Natural killer cell treated with Interleukin-12 subunit alpha and Interleukin-12 subunit beta and Interleukin-15 and Interleukin-18, amount 100 ng/mL, for 72 hours (primary cell): Measurements from ENCODE around the gene TCFL5. TPM values are rescaled to one million over a fixed set of nuclear protein-coding genes. Genes with fewer than 3 reads are reported as not detected.

Experiments
- ATAC-seq, 2 donors: fragments of 150-1000 bp; cut with Tn5 transposase in 1 of 2; sonication (Bioruptor Pico), chemical (Tn5 transposase) in 1 of 2; 2 replicates each; pipeline ENCODE4 v1.10.0; 2021
- DNase-seq: peaks from one replicate; pipeline ENCODE4 v3.0.0; 2022; ENCODE audit warnings: low spot score
- H3K27ac Mint-ChIP-seq, 2 donors: 1 replicate in 1 of 2; 2 replicates in 1 of 2; pipeline ENCODE4 v1.8.0; 2022; ENCODE audit warnings: mixed read lengths in 2 of 2, mild to moderate bottlenecking in 1 of 2, moderate library complexity in 1 of 2
- H3K27me3 Mint-ChIP-seq, 2 donors: 1 replicate in 1 of 2; 2 replicates in 1 of 2; pipeline ENCODE4 v1.8.0; 2022; ENCODE audit warnings: mixed read lengths in 2 of 2
- H3K36me3 Mint-ChIP-seq: one replicate; pipeline ENCODE4 v1.8.0; 2022; ENCODE audit warnings: mixed read lengths
- H3K4me1 Mint-ChIP-seq, 2 donors: 1 replicate in 1 of 2; 2 replicates in 1 of 2; pipeline ENCODE4 v1.8.0; 2022; ENCODE audit warnings: low read depth in 2 of 2, mixed read lengths in 2 of 2, mild to moderate bottlenecking in 1 of 2
- H3K4me3 Mint-ChIP-seq: one replicate; pipeline ENCODE4 v1.8.0; 2022; ENCODE audit warnings: mixed read lengths
- H3K9me3 Mint-ChIP-seq: 2 replicates; pipeline ENCODE4 v1.8.0; 2022; ENCODE audit warnings: mixed read lengths
- total RNA-seq, 2 donors: library from RNA; stranded (reverse); gene quantifications; one replicate each; pipeline ENCODE4 v1.2.3, GENCODE V29; 2022

TCFL5 gene
- total RNA-seq, 2 donors from 2014 or later, result 4.1 to 5.9 TPM

DNA sequence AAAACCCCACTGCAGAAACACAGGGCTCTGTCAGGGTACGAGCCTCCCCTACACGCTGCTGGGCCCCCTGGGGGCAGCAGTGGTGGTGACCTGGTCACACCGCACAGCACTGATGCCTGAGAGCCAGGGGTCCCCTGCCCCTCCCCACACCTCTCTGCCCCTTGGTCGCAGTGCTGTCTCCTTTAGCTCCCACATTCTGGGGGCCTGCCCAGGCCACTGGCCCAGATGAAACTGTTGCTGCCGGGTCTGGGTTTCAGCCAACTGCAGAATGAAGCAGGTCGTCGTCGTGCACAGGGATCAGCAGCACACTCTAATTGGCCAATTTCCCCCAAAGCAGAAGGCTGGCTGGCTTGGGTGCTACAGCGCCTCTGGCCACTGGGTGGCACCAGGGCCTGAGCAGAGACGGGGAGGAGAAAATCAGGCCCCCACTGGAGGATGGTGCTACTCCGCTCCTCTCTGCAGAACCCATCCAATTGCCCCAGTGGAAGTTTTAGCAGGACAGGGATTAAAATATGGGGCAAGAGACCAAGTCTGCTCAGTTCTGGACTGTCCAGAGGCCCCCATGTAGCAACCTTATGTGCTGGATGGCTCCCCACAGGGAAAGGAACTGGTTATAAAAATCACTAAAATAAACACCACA, 38.5 kb upstream of the TCFL5 start:
- Mint-ChIP-seq H3K9me3 (no peaks in the 10 kb centered on the region), H3K36me3 (peaks cover 17% of the 10 kb centered on the region), H3K4me1 (peaks cover 20 to 31% of the 10 kb centered on the region in 2 donors), H3K4me3 (no peak overlapping the region), H3K27ac (no peak overlapping the region), H3K27me3 (no peaks in the 10 kb centered on the region)
- peak; percentile 77 for DNase-seq
- ATAC-seq, result peak; percentile 88 to 89

DNA sequence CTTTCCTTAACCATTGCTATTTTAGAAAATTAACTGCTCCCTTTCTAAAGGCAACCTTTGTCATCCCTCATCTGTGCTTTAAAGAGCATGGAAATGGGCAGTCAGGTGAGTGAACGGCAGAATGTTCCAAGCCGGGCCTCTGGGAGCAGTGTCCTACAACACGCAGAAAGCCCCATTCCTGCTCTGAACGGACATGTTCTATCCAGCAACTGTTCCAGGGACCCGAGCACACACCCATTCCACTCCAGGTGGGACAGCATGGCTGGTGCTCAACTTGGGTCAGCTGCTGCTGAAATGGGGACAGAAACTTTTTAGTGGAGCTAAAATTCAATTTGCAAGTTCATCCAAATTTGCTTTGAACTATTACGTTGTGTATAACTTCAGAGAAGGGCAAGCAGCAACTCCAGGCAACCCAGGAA, 38.0 kb upstream of the TCFL5 start:
- Mint-ChIP-seq H3K27ac (no peak overlapping the region), H3K36me3 (peaks cover 14% of the 10 kb centered on the region), H3K4me1 (peaks cover 20 to 29% of the 10 kb centered on the region in 2 donors), H3K9me3 (no peaks in the 10 kb centered on the region), H3K27me3 (no peaks in the 10 kb centered on the region), H3K4me3 (no peak overlapping the region)
- ATAC-seq (no peak), DNase-seq (no peak)

DNA sequence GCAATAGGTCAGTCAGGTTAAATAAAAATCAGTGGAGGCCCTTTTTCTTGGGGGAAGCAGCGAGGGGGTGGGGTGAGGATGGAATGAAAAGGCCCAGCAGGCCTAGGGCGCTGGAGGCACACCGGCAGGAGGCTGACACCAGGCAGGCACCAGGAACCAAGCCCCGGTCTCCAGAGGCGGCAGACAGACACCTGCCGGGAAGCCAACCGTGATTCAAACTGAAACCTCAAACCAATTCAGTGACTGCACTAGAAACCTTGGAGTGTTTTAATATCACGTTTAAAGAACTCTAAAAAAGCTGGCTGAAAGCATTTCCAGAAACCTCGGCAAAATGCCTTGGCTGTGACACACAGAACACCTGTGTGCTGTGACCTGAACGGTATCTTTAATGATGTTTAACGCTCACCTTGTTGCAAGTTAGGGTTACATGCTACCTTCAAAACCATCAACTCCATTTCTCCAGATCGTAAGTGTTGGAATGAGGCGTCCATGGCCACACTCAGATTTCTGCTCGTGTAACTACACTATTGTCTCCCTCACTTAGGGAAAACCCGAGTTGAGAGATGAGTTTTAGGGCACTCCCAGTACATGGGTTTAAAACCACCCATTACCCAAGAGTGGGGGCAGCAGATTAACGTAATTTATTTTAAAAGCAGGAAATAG, 37.5 kb upstream of the TCFL5 start:
- H3K4me1 Mint-ChIP-seq, result peaks cover 20 to 29% of the 10 kb centered on the region in 2 donors
- H3K27ac Mint-ChIP-seq, result peak overlapping the region in 1 of 2 donors; percentile 41
- H3K27me3 Mint-ChIP-seq, result no peaks in the 10 kb centered on the region
- H3K36me3 Mint-ChIP-seq, result peaks cover 15% of the 10 kb centered on the region
- no peak for DNase-seq
- peak overlapping the region; percentile 69 for H3K4me3 Mint-ChIP-seq
- peak in 1 of 2 donors; percentile 59 for ATAC-seq
- H3K9me3 Mint-ChIP-seq, result no peaks in the 10 kb centered on the region

DNA sequence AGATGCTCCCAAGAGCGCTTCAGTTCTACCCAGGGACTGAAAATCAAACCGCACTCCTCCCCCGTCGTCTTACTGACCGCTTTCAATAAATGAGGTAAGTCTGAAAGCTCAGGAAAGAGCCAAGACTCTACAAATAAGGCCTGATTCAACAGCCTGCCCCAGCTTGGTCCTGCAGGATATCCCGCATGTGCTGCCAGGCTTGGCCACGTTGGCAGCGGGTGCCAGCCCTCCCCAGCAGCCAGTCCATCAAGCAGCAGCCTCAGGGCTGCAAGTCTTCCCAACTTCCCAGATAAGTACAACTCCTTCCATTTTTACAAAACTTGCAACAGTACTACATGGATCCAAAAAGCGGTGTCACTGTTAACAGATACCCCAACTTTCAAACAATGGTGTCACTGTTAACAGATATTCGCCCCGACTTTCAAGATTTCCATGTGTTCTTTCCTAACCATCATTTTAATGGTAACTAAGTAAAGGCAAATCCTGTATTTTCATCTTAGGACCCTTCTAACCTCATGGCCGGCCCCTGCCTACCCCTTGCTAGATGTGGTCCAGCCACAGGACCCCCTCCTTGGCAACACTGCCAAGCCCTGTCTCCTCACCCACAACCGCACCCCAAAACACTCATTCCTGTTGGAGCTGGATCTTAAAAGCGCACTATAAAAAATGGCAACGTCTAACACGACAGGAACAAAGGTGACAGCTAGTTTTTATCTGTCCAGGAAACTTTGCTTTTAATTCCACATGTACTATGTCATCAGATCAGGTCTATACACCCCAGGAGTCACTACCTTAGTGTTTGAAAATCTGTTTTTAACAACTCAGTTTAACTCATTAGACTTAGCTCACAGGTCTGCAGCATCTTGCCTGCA, 36.7 kb upstream of the TCFL5 start:
- Mint-ChIP-seq H3K4me1 (peaks cover 20 to 29% of the 10 kb centered on the region in 2 donors), H3K36me3 (peaks cover 14% of the 10 kb centered on the region), H3K27ac (peak overlapping the region in 1 of 2 donors; percentile 41), H3K27me3 (no peaks in the 10 kb centered on the region), H3K4me3 (no peak overlapping the region), H3K9me3 (no peaks in the 10 kb centered on the region)
- ATAC-seq, result no peak
- no peak for DNase-seq

DNA sequence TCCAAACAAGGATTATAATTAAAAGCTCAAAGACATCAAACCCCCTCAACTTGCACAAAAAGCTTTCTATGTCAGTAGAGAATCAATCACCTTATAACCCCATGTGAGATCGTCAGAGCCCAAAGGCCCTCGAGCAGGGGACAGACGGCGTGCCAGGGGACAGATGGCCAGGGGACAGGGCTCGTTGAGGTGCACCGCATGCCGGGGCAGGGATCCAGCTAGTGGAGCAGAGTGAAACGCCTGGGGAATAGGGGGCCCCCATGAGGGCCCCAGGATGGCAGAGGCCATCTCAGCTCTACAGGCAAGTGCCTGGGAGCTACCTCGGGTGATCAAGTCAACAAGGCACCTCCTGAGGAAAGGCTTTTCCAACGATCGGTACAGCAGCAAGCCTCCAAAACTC, 36.0 kb upstream of the TCFL5 start:
- no peaks in the 10 kb centered on the region for H3K27me3 Mint-ChIP-seq
- H3K36me3 Mint-ChIP-seq, result peaks cover 14% of the 10 kb centered on the region
- H3K4me3 Mint-ChIP-seq, result no peak overlapping the region
- H3K4me1 Mint-ChIP-seq, result peaks cover 20 to 29% of the 10 kb centered on the region in 2 donors
- no peaks in the 10 kb centered on the region for H3K9me3 Mint-ChIP-seq
- no peak for DNase-seq
- H3K27ac Mint-ChIP-seq, result no peak overlapping the region
- no peak for ATAC-seq

DNA sequence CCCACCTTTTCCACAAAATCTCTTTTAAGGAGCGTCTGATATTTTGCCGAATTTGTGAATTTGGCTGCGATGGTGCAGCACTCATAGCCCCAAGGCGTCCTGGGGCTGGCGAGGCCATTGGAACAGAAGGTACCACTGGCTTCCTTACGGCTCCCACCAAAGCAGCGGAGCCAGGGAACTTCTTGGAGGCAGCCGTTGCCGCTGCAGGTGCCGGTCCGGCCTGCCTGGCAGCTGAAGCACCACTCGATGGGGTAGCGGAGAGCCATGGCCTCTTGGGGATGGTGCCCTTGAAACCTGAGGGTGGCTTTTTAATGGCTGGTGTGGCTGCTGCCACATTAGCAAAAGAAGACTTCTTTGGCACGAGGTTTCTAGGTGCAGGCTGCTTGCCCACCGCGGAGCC, 34.9 kb upstream of the TCFL5 start:
- H3K4me3 Mint-ChIP-seq, result no peak overlapping the region
- no peaks in the 10 kb centered on the region for H3K27me3 Mint-ChIP-seq
- ATAC-seq (no peak), DNase-seq (no peak)
- H3K9me3 Mint-ChIP-seq, result no peaks in the 10 kb centered on the region
- no peak overlapping the region for H3K27ac Mint-ChIP-seq
- H3K36me3 Mint-ChIP-seq, result peaks cover 21% of the 10 kb centered on the region
- H3K4me1 Mint-ChIP-seq, result peaks cover 20 to 32% of the 10 kb centered on the region in 2 donors

DNA sequence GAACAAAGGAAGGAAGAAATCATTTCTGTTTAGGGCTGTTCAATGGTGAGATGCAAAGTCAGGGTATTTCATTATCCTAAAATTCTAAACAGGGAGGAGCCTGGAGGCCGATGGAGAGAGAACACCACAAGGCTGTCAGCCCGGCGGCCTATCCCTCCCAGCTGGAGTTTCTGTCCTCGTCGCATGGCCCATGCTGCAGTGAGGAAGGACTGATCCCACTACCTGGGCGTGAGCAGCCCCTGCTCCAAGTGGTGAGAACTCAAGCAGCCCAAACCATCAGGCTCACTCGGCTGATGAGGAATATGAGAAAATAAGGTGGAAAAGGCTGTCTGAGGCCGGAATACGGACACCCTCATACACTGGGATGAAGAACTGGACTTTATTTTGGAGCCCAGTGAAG, 33.9 kb upstream of the TCFL5 start:
- Mint-ChIP-seq H3K9me3 (no peaks in the 10 kb centered on the region), H3K4me3 (no peak overlapping the region), H3K4me1 (peaks cover 20 to 33% of the 10 kb centered on the region in 2 donors), H3K27ac (no peak overlapping the region), H3K27me3 (no peaks in the 10 kb centered on the region), H3K36me3 (peaks cover 24% of the 10 kb centered on the region)
- ATAC-seq, result no peak
- DNase-seq, result no peak

DNA sequence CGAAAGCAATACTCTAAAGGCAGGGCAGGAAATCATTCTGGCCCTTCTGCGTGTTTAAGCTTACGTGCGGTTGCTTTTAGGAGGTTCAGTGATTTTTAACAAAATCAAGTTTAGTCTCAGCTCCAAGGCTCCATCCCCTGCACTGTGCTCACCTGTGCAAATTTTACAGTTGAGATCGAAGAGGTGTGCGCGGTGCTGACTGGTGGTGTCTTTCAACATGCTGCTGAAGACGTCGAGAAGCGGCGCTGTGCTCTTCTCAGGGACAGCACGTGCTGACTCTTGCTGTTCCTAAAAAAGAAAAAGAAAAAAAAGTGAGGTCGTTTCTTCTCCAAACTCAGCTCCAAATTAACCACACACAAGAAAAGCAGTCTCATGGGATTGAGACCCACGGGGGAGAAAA, 32.6 kb upstream of the TCFL5 start:
- peaks cover 13 to 25% of the 10 kb centered on the region in 2 donors for H3K4me1 Mint-ChIP-seq
- no peak overlapping the region for H3K4me3 Mint-ChIP-seq
- H3K9me3 Mint-ChIP-seq, result no peaks in the 10 kb centered on the region
- peaks cover 24% of the 10 kb centered on the region for H3K36me3 Mint-ChIP-seq
- ATAC-seq (no peak), DNase-seq (no peak)
- no peak overlapping the region for H3K27ac Mint-ChIP-seq
- no peaks in the 10 kb centered on the region for H3K27me3 Mint-ChIP-seq

DNA sequence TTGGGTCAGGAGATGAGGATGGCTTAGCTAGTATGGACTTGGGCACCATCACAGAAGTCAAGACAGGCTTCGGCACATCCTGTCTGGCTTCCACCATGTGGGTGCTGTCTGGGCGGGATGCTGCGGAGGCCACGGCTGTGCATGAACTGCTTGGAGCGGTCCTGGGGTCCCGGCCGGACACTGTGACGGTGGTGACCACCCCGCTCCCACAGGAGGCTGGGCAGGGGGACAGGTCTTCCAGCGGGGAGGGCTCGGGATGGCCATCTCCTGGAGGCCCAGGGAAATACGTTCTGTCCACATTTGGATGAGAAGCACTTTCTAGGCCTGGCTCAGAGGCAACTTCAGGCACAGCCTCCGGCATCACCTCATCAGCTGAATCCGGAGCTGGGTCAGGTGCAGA, 32.1 kb upstream of the TCFL5 start:
- peaks cover 24% of the 10 kb centered on the region for H3K36me3 Mint-ChIP-seq
- no peak overlapping the region for H3K4me3 Mint-ChIP-seq
- DNase-seq (no peak), ATAC-seq (no peak)
- H3K9me3 Mint-ChIP-seq, result no peaks in the 10 kb centered on the region
- H3K27me3 Mint-ChIP-seq, result no peaks in the 10 kb centered on the region
- H3K4me1 Mint-ChIP-seq, result peaks cover 7 to 20% of the 10 kb centered on the region in 2 donors
- H3K27ac Mint-ChIP-seq, result no peak overlapping the region

DNA sequence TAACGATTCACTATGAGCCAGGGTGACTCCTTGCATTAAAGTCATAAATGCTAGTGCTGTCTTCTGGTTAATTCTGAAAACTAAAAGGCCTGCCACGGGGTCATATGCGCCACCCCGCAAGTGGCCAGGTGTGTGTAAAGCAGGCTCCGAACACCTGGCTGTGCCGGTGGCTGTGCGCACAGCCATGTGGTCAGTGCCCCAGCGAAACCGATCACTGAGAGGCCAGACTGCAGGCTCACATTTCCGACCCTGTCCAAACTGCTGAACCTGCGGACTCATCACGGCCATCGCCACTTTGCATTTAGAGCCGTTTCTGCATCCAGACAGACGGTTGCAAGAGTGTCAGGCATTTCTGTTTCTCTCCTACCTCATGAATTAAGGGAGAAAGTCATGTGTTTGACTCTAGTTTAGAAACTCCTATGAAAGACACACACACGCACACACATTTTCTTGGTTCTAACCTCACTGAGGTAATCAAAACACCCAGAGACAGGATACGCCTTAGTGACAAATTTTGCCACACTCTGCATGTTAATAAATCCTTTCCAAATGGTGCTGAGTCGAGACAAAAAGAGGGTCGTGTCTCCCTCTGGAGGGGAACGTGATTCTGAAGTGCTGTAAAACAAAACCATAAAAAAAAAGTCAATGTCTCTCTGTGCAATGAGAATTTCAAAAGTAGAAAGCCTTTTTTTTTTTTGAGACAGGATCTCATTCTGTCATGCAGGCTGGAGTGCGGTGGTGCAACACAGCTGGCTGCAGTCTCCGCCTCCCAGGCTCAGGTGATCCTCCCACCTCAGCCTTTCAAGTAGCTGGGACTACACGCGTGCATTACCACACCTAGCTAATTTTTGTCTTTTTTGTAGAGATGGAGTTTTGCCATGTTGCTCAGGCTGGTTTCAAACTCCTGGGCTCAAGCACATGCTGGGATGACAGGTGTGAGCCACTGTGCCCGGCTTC, 31.0 kb upstream of the TCFL5 start:
- Mint-ChIP-seq H3K27ac (no peak overlapping the region), H3K4me3 (no peak overlapping the region), H3K9me3 (no peaks in the 10 kb centered on the region), H3K36me3 (peaks cover 24% of the 10 kb centered on the region), H3K4me1 (peaks cover 0 to 16% of the 10 kb centered on the region in 2 donors), H3K27me3 (no peaks in the 10 kb centered on the region)
- DNase-seq, result no peak
- ATAC-seq, result no peak

DNA sequence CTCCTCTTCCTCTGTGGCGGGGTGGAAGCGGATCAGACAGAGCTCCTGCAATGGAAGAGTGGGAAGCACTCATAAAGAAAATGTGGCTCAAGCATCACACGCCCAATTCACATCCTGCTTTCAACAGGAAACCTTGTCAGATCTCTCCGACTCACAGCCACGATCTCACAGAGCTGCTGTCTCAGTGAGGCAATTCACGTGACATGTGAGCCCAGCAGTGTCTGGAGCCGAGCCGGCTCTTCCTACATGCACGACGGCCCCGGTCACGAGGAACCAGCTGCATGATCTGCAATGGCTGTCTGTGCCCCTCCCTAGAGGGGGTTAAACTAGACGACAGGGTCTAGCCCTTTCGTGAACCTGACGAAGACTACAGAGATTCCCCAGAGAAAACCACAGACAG, 29.5 kb upstream of the TCFL5 start:
- Mint-ChIP-seq H3K27me3 (no peaks in the 10 kb centered on the region), H3K36me3 (peaks cover 24% of the 10 kb centered on the region), H3K4me1 (peaks cover 0 to 18% of the 10 kb centered on the region in 2 donors), H3K4me3 (no peak overlapping the region), H3K27ac (peak overlapping the region in 1 of 2 donors; percentile 45), H3K9me3 (no peaks in the 10 kb centered on the region)
- DNase-seq (no peak), ATAC-seq (no peak)

DNA sequence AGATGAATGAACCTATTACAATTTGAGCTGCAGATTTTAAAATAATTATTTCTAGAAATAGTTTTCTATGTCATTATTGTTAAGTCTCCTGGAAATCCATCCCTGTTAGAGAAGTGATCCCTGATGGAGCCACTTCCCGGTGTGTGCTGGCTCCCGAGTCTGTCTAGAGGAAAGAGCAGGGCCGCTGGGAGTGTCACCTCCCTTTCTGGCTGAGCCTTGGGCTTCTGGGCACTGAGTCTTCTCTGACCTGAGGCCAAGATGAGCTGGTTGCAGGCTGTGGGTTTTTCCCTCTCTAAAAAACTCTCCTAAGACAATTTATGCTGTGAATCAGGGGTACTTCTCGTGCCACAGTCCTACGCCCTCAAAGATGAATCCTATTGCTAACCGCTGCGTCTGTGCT, 28.8 kb upstream of the TCFL5 start:
- Mint-ChIP-seq H3K4me3 (no peak overlapping the region), H3K27ac (no peak overlapping the region), H3K4me1 (peaks cover 0 to 15% of the 10 kb centered on the region in 2 donors), H3K36me3 (peaks cover 19% of the 10 kb centered on the region), H3K9me3 (no peaks in the 10 kb centered on the region), H3K27me3 (no peaks in the 10 kb centered on the region)
- no peak for DNase-seq
- ATAC-seq, result no peak

DNA sequence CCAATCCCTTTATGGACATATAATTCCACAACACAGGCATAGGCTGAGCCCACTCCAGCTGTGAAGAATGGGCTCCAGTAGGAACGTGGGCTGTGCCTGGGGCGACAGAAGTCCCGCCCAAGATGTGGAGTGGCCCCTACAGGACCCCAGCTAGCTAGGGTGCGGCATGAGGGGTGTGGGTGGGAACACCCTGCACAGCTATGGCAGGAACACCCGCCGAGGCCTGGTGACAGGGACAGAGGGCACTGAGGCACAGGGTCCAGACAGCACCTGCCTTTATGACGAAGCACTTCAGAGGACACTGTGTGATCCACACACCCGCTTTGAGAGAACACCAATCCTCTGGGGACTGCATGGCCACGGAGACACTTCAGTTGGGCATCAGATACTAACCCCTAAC, 28.2 kb upstream of the TCFL5 start:
- H3K36me3 Mint-ChIP-seq, result peaks cover 14% of the 10 kb centered on the region
- ATAC-seq, result no peak
- no peak overlapping the region for H3K4me3 Mint-ChIP-seq
- DNase-seq, result no peak
- H3K9me3 Mint-ChIP-seq, result no peaks in the 10 kb centered on the region
- peaks cover 0 to 15% of the 10 kb centered on the region in 2 donors for H3K4me1 Mint-ChIP-seq
- no peaks in the 10 kb centered on the region for H3K27me3 Mint-ChIP-seq
- no peak overlapping the region for H3K27ac Mint-ChIP-seq
